Measurements from ENCODE around the gene NUDT16.

- TF ChIP-seq CTCF (IDR thresholded peaks at IDR 0.05), result no peak
- TF ChIP-seq POLR2A (IDR thresholded peaks at IDR 0.05), result no peak
- TF ChIP-seq POLR2AphosphoS5 (IDR thresholded peaks at IDR 0.05), result no peak
Measured at GRCh38 chr3:131350506-131350905, 31.1 kb upstream of the NUDT16 start.

Measured in prostate gland (tissue), 2 donors.